Measurements from ENCODE around the gene SNRNP70.

DNA sequence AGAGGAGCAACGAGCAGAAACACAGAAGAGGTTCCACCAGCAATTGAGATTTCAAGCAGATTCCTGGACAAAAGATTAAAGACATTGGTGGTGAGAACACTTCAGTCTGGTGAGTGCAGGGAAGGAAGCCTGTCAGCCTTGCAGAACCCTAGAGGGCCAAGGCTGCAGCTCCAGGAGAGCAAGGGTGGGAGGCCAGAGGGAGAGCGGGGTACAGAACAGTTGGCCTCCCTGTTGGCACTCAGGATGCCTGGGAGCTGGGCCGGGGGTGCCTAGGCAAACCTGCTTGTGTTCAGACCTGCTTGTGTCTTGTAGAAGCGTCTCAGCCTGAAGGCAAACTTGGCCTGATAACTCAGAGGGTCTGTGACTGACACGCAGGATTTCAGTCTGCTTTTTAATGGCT is 23.8 kb downstream of the SNRNP70 start:
- TF ChIP-seq, protein P1, sequence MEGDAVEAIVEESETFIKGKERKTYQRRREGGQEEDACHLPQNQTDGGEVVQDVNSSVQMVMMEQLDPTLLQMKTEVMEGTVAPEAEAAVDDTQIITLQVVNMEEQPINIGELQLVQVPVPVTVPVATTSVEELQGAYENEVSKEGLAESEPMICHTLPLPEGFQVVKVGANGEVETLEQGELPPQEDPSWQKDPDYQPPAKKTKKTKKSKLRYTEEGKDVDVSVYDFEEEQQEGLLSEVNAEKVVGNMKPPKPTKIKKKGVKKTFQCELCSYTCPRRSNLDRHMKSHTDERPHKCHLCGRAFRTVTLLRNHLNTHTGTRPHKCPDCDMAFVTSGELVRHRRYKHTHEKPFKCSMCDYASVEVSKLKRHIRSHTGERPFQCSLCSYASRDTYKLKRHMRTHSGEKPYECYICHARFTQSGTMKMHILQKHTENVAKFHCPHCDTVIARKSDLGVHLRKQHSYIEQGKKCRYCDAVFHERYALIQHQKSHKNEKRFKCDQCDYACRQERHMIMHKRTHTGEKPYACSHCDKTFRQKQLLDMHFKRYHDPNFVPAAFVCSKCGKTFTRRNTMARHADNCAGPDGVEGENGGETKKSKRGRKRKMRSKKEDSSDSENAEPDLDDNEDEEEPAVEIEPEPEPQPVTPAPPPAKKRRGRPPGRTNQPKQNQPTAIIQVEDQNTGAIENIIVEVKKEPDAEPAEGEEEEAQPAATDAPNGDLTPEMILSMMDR (IDR thresholded peaks at IDR 0.05; ENCODE audit: low read depth, low read length, poor library complexity, severe bottlenecking) = no peak
- TF ChIP-seq EZH2phosphoT487 (IDR thresholded peaks at IDR 0.05; ENCODE audit: borderline replicate concordance, low read length) = no peak
